Smooth muscle cell (in vitro differentiated cells): Measurements from ENCODE around the gene FAM76B. TPM values are rescaled to one million over a fixed set of nuclear protein-coding genes. Genes with fewer than 3 reads are reported as not detected.
A peak's percentile ranks its signal among the peaks of the same experiment; 100 is the strongest.

Experiments used
- DNase-seq: peaks from one replicate; lab custom pipeline; 2025; ENCODE audit not compliant: unreplicated experiment; lab: John Stamatoyannopoulos, UW
- H2AFZ ChIP-seq: fragments of 200-600 bp; sonication (generic); 2 replicates; pipeline ENCODE4 v1.6.0; 2016; ENCODE audit warnings: antibody characterized with exemption, low read depth, mild to moderate bottlenecking
- H3F3A ChIP-seq: fragments of 200-600 bp; sonication (generic); 2 replicates; pipeline ENCODE4 v1.6.0; 2017; ENCODE audit warnings: antibody characterized with exemption, low read depth
- H3K27ac ChIP-seq: fragments of 200-600 bp; sonication (generic); 2 replicates; pipeline ENCODE4 v1.5.1; 2016; ENCODE audit warnings: low read depth, mild to moderate bottlenecking
- H3K27me3 ChIP-seq: fragments of 200-600 bp; sonication (generic); 2 replicates; pipeline ENCODE4 v1.6.1; 2016; ENCODE audit warnings: low read depth, mild to moderate bottlenecking
- H3K36me3 ChIP-seq: fragments of 200-600 bp; sonication (generic); 2 replicates; pipeline ENCODE4 v1.5.1; 2016; ENCODE audit warnings: low read depth
- H3K4me1 ChIP-seq: fragments of 200-600 bp; sonication (generic); 2 replicates; pipeline ENCODE4 v1.5.1; 2016; ENCODE audit warnings: low read depth
- H3K4me2 ChIP-seq: fragments of 200-600 bp; sonication (generic); 2 replicates; pipeline ENCODE4 v1.6.0; 2016; ENCODE audit warnings: mild to moderate bottlenecking
- H3K4me3 ChIP-seq: fragments of 200-600 bp; sonication (generic); 2 replicates; pipeline ENCODE4 v1.5.1; 2016; ENCODE audit warnings: mild to moderate bottlenecking
- H3K79me2 ChIP-seq: fragments of 200-600 bp; sonication (generic); 2 replicates; pipeline ENCODE4 v1.6.0; 2016; ENCODE audit warnings: low read depth, mild to moderate bottlenecking
- H3K9ac ChIP-seq: fragments of 200-600 bp; sonication (generic); 2 replicates; pipeline ENCODE4 v1.6.0; 2016; ENCODE audit warnings: low read depth
- H3K9me3 ChIP-seq: fragments of 200-600 bp; sonication (generic); replicated peaks from 2 replicates; pipeline ENCODE4 v1.5.1; 2016; ENCODE audit warnings: low read depth
- H4K20me1 ChIP-seq: fragments of 200-600 bp; sonication (generic); 2 replicates; pipeline ENCODE4 v1.6.0; 2016; ENCODE audit warnings: low read depth
- CTCF ChIP-seq: fragments of 200-600 bp; sonication (generic); IDR thresholded peaks from 2 replicates; pipeline ENCODE4 v1.5.1; 2017; ENCODE audit warnings: borderline replicate concordance, mild to moderate bottlenecking, antibody characterized with exemption; ENCODE audit not compliant: insufficient read depth, poor library complexity, severe bottlenecking
- WGBS: methylation state at CpG from one replicate; pipeline ENCODE4 v1.1.7; 2016; ENCODE audit warnings: low lambda C conversion rate; 5-methylcytosine and 5-hydroxymethylcytosine counted together
- polyA plus RNA-seq: library from polyadenylated mRNA; unstranded; fragments of >200 nt; fragmentation: Nextera tagmentation; extraction: Ambion mirVana; gene quantifications from 2 replicates; pipeline ENCODE4 v1.2.1, GENCODE V29; 2016
- total RNA-seq: library from RNA; depleted of rRNA; stranded (reverse); fragments of >200 nt; gene quantifications from 2 replicates; pipeline ENCODE4 v1.2.3, GENCODE V29; 2014

The FAM76B gene
- total and polyA plus RNA-seq, 2 experiments from 2014 or later = 14.0 to 31.3 TPM

GRCh38 chr11:95760941-95761340 lies 28.6 kb downstream of the FAM76B start:
- Histone ChIP-seq H2AFZ (peak overlapping the region; percentile 50), H3K4me2 (no peak overlapping the region)

GRCh38 chr11:95751515-95751914 lies 38.1 kb downstream of the FAM76B start:
- no peaks in the 10 kb centered on the region for H4K20me1 ChIP-seq
- H3K4me3 ChIP-seq = no peak overlapping the region
- TF ChIP-seq CTCF = no peak
- no peaks in the 10 kb centered on the region for H3K79me2 ChIP-seq
- no peaks in the 10 kb centered on the region for H3K36me3 ChIP-seq
- no peak overlapping the region for H3K4me2 ChIP-seq
- DNase-seq = no peak
- 91% methylated on average over 1 of the region's 1 CpG for WGBS
- no peak overlapping the region for H3K9ac ChIP-seq
- no peak overlapping the region for H3K27ac ChIP-seq
- no peak overlapping the region for H2AFZ ChIP-seq
- no peaks in the 10 kb centered on the region for H3F3A ChIP-seq
- H3K4me1 ChIP-seq = no peaks in the 10 kb centered on the region
- H3K27me3 ChIP-seq = no peaks in the 10 kb centered on the region
- no peaks in the 10 kb centered on the region for H3K9me3 ChIP-seq

More at GRCh38 chr11:95760941-95761340, 28.6 kb downstream of the FAM76B start:
- Histone ChIP-seq H3K4me3 (no peak overlapping the region), H3K4me1 (no peaks in the 10 kb centered on the region), H3F3A (no peaks in the 10 kb centered on the region), H3K9me3 (no peaks in the 10 kb centered on the region), H4K20me1 (no peaks in the 10 kb centered on the region), H3K27ac (no peak overlapping the region), H3K36me3 (no peaks in the 10 kb centered on the region), H3K9ac (no peak overlapping the region), H3K79me2 (no peaks in the 10 kb centered on the region), H3K27me3 (no peaks in the 10 kb centered on the region)
- DNase-seq = no peak
- WGBS = 52% methylated on average over 1 of the region's 1 CpG
- no peak for TF ChIP-seq CTCF

- Histone ChIP-seq H3K36me3 (no peaks in the 10 kb centered on the region), H3K27me3 (no peaks in the 10 kb centered on the region), H2AFZ (no peak overlapping the region), H4K20me1 (no peaks in the 10 kb centered on the region), H3K79me2 (no peaks in the 10 kb centered on the region), H3K4me1 (no peaks in the 10 kb centered on the region), H3K9me3 (no peaks in the 10 kb centered on the region), H3K27ac (no peak overlapping the region), H3K4me2 (no peak overlapping the region), H3F3A (no peaks in the 10 kb centered on the region), H3K4me3 (no peak overlapping the region), H3K9ac (no peak overlapping the region)
- DNase-seq = no peak
- WGBS = 76% methylated on average over 1 of the region's 1 CpG
- no peak for TF ChIP-seq CTCF
These were observed 39.5 kb downstream of the FAM76B start for GRCh38 chr11:95750101-95750500.

- no peak for TF ChIP-seq CTCF
- Histone ChIP-seq H3F3A (no peaks in the 10 kb centered on the region), H3K79me2 (no peaks in the 10 kb centered on the region), H3K9ac (no peak overlapping the region), H4K20me1 (no peaks in the 10 kb centered on the region), H3K4me1 (peaks cover under 1% of the 10 kb centered on the region), H3K4me3 (no peak overlapping the region), H3K4me2 (no peak overlapping the region), H3K27me3 (no peaks in the 10 kb centered on the region), H3K9me3 (no peaks in the 10 kb centered on the region), H3K27ac (no peak overlapping the region), H2AFZ (no peak overlapping the region), H3K36me3 (no peaks in the 10 kb centered on the region)
- 27% methylated on average over 1 of the region's 1 CpG for WGBS
- no peak for DNase-seq
These were observed 50.3 kb downstream of the FAM76B start for GRCh38 chr11:95739108-95739938.
